Stimulated activated effector memory CD8-positive, alpha-beta T cell treated with anti-CD3 and anti-CD28 coated beads, Interleukin-12 subunit alpha, Interleukin-12 subunit beta, amount 100 ng/mL, for 72 hours (primary cell): ENCODE measurements around the gene LSM14A.
"Not testable (repeated sequence)": the region's sequence is repeated elsewhere in the genome, so short reads cannot be mapped to it uniquely, and the experiment has no call there.

Experiments
- ATAC-seq: fragments of 150-1000 bp; cut with Tn5 transposase; 2 replicates; pipeline ENCODE4 v1.10.0; 2021
- DNase-seq, 2 donors: peaks; one replicate each; pipeline ENCODE4 v3.0.0; 2021 to 2022; ENCODE audit warnings: low spot score in 2 of 2
- H3K27ac Mint-ChIP-seq: one replicate; pipeline ENCODE4 v1.8.0; 2022; ENCODE audit warnings: mild to moderate bottlenecking, mixed read lengths
- H3K36me3 Mint-ChIP-seq: one replicate; pipeline ENCODE4 v1.8.0; 2022; ENCODE audit warnings: mild to moderate bottlenecking, mixed read lengths
- H3K4me1 Mint-ChIP-seq: one replicate; pipeline ENCODE4 v1.8.0; 2022; ENCODE audit warnings: mixed read lengths
- H3K4me3 Mint-ChIP-seq: one replicate; pipeline ENCODE4 v1.8.0; 2022; ENCODE audit warnings: mild to moderate bottlenecking, mixed read lengths
- H3K9me3 Mint-ChIP-seq: one replicate; pipeline ENCODE4 v1.8.0; 2022; ENCODE audit warnings: mixed read lengths

Gene LSM14A

GRCh38 chr19:34171877-34172660 lies at the start of gene LSM14A:
LSM14A (plus strand) TSS chr19:34172504; CDS start chr19:34172643, 139 bp downstream.
- Mint-ChIP-seq H3K4me3 (peak within 1 kb of the TSS; percentile 74), H3K36me3 (peaks cover 60% of the 10 kb centered on the region), H3K9me3 (no peaks in the 10 kb centered on the region), H3K27ac (peak within 1 kb of the TSS; percentile 96), H3K4me1 (peaks cover 29% of the 10 kb centered on the region)
- peak; percentile 81 for ATAC-seq
- DNase-seq: peak; percentile 91 to 95

- no peaks in the 10 kb centered on the region for H3K4me1 Mint-ChIP-seq
- H3K27ac Mint-ChIP-seq: no peak overlapping the region
- H3K36me3 Mint-ChIP-seq: no peaks in the 10 kb centered on the region
- H3K9me3 Mint-ChIP-seq: no peaks in the 10 kb centered on the region
- H3K4me3 Mint-ChIP-seq: no peak overlapping the region
- DNase-seq (no peak), ATAC-seq (no peak)
Measured at GRCh38 chr19:34124828-34125227, 47.5 kb upstream of the LSM14A start.

GRCh38 chr19:34126966-34127365 lies 45.3 kb upstream of the LSM14A start:
- H3K4me1 Mint-ChIP-seq: no peaks in the 10 kb centered on the region
- no peak overlapping the region for H3K27ac Mint-ChIP-seq
- no peaks in the 10 kb centered on the region for H3K9me3 Mint-ChIP-seq
- ATAC-seq: no peak
- DNase-seq: no peak
- H3K4me3 Mint-ChIP-seq: no peak overlapping the region
- no peaks in the 10 kb centered on the region for H3K36me3 Mint-ChIP-seq

DNA sequence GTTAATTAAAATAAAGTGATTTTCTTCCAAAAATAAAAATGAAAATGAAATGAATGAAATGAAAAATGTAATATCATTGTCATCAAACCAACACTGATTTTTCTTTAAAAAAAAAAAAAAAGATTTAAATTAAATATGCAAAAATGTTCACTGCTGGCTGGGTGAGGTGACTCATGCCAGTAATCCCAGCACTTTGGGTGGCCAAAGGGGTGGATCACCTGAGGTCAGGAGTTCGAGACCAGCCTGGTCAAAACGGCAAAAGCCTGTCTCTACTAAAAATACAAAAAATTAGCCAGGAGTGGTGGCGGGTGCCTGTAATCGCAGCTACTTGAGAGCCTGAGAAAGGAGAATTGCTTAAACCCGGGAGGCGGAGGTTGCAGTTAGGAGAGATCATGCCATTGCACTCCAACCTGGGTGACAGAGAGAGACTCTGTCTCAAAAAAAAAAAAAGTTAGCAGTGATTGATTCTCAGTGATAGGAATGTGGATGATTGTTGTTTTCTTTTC lies 44.6 kb upstream of the LSM14A start:
- H3K9me3 Mint-ChIP-seq: no peaks in the 10 kb centered on the region
- no peaks in the 10 kb centered on the region for H3K4me1 Mint-ChIP-seq
- H3K4me3 Mint-ChIP-seq: no peak overlapping the region
- H3K27ac Mint-ChIP-seq: no peak overlapping the region
- ATAC-seq: no peak
- DNase-seq: no peak
- H3K36me3 Mint-ChIP-seq: no peaks in the 10 kb centered on the region

GRCh38 chr19:34128558-34129250 lies 43.6 kb upstream of the LSM14A start:
- Mint-ChIP-seq H3K36me3 (no peaks in the 10 kb centered on the region), H3K4me3 (no peak overlapping the region), H3K27ac (no peak overlapping the region), H3K9me3 (no peaks in the 10 kb centered on the region), H3K4me1 (no peaks in the 10 kb centered on the region)
- ATAC-seq (no peak), DNase-seq (no peak)

DNA sequence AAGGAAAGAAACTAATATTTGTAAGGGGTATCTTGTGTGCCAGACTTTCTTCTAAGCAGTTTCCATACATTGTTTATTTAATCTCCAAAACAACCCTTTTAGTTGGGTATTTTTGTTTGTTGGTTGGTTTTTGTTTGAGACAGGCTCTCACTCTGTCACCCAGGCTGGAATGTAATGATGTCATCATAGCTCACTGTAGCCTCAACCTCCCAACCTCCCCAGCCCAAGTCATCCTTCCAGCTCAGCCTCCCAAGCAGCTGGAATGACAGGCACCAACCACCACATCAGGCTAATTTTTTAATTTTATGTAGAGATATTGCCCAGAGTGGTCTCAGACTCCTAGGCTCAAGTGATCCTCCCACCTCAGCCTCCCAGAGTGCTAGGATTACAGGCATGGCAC lies 41.2 kb upstream of the LSM14A start:
- peaks cover 14% of the 10 kb centered on the region for H3K4me1 Mint-ChIP-seq
- H3K4me3 Mint-ChIP-seq: no peak overlapping the region
- peaks cover 16% of the 10 kb centered on the region for H3K36me3 Mint-ChIP-seq
- DNase-seq (no peak), ATAC-seq (no peak)
- H3K9me3 Mint-ChIP-seq: no peaks in the 10 kb centered on the region
- H3K27ac Mint-ChIP-seq: no peak overlapping the region

DNA sequence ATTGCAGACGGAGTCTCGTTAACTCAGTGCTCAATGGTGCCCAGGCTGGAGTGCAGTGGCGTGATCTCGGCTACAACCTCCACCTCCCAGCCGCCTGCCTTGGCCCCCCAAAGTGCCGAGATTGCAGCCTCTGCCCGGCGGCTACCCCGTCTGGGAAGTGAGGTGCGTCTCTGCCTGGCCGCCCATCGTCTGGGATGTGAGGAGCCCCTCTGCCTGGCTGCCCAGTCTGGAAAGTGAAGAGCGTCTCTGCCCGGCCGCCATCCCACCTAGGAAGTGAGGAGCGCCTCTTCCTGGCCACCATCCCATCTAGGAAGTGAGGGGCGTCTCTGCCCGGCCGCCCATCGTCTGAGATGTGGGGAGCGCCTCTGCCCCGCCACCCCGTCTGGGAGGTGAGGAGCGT lies 40.2 kb upstream of the LSM14A start:
- ATAC-seq, H3K27ac Mint-ChIP-seq, H3K9me3 Mint-ChIP-seq, H3K4me3 Mint-ChIP-seq, DNase-seq: not testable (repeated sequence)
- peaks cover 16% of the 10 kb centered on the region for H3K36me3 Mint-ChIP-seq
- H3K4me1 Mint-ChIP-seq: peaks cover 16% of the 10 kb centered on the region

- not testable (repeated sequence) for H3K9me3 Mint-ChIP-seq, DNase-seq, H3K4me3 Mint-ChIP-seq, H3K27ac Mint-ChIP-seq, ATAC-seq
- H3K4me1 Mint-ChIP-seq: peaks cover 16% of the 10 kb centered on the region
- peaks cover 16% of the 10 kb centered on the region for H3K36me3 Mint-ChIP-seq
Measured at GRCh38 chr19:34132706-34133105, 39.6 kb upstream of the LSM14A start.

DNA sequence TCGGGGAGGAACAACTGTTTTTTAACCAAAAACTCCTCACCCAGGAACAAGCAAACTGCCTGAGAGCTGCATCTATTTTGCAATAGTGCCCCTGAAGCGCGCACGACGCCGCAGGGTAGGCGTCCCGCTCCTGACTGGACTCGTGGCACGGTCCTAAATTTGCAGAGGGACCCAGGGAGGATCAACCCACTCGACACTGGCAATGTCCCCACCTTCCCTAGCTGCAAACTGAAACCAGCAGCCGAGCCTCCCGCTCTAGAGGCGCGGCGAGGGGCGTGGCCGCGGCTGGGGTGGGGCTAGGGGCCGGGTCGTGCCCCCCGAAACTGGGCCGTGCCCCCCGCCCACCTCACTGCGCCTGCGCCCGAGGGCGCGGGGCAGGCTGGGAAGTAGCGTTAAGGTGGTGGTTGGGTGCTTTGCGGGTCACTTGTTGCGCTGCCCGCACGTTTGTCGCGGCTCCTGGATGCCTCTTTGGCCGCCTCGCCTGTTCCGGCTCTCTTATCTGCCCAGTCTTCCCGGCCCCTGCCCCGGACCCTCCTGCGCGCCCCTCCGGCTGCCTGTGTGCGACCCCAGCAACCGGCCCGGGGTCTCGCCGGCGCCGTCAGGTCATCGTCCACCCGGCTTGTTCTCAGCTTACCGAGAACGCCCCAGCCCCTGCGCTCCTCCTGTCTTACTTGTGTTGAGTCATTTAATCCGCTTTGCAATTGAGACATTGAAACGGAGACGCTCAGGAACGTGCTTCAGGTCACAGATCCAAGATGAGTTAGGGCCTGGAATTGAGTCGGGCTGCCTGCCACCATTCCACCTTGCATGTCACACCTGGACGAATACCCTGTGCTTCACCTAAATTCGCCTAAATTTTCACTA lies 37.9 kb upstream of the LSM14A start:
- Mint-ChIP-seq H3K4me1 (peaks cover 16% of the 10 kb centered on the region), H3K36me3 (peaks cover 16% of the 10 kb centered on the region), H3K9me3 (no peaks in the 10 kb centered on the region), H3K4me3 (peak overlapping the region; percentile 85), H3K27ac (peak overlapping the region; percentile 94)
- DNase-seq (peak; percentile 90 to 96), ATAC-seq (peak; percentile 95)

DNA sequence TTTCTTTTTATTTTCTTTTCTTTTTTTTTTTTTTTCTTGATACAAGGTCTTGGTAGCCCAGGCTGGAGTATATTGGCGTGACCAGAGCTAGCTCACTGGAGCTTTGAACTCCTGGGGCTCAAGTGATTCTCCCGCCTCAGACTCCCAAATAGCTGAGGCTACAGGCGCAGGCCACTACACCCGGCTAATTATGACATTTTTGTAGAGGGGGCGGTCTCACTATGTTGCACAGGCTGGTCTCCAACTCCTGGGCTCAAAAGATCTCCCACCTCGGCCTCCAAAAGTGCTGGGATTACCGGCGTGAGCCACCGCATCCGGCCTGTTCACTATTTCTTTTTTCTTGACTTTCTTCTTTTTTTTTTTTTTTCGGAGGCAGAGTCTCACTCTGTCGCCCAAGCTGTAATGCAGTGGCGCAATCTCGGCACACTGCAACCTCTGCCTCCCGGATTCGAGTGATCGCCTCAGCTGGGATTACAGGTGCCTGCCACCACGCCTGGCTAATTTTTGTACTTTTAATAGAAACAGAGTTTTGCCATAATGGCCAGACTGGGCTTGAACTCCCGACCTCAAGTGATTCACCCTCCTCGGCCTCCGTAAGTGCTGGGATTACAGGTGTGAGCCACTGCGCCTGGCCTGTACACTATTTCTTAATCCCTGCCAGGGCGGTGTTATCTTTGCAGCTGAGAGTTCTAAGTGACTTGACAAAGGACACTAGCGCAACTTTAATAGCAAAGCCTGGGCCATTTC lies 37.1 kb upstream of the LSM14A start:
- Mint-ChIP-seq H3K4me1 (peaks cover 16% of the 10 kb centered on the region), H3K36me3 (peaks cover 16% of the 10 kb centered on the region), H3K27ac (peak overlapping the region; percentile 94), H3K9me3 (no peaks in the 10 kb centered on the region), H3K4me3 (peak overlapping the region; percentile 85)
- DNase-seq (no peak), ATAC-seq (no peak)

DNA sequence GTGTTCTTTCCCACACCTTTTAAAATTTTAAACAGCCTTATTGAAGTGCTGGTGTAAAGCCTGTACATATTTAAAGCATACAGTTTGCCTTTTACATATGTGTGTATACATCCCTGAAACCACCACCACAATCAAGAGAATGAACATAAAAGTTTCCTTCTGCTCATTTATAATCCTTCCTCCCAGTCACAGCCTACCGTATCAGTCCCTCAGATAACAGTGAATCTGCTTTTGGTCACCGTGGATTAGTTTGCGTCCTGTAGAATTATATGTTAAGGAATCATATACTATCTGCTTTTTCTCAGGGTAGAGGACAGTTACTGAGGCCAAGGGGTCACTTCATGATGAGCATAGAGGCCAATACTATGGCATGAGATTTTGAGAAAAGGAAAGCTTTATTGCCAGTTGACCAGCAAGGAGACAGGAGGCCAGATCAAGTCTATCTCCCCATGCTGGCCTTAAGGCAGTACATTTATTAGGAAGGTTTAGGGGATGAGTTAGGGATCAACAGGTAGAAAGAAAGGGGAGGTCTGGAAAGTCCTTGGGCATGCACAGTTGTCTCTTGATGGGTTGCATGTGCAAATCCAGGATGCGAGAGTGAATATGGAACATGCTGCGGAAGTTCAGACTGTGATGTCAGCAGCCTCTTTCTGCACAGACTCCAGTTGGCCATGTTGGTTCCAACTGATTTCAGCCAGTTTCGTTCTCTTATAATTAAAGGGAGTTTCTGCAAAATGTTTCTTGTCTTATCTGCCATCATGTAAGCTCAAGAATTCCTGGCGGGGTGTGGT lies 36.3 kb upstream of the LSM14A start:
- H3K36me3 Mint-ChIP-seq: peaks cover 16% of the 10 kb centered on the region
- peaks cover 16% of the 10 kb centered on the region for H3K4me1 Mint-ChIP-seq
- H3K27ac Mint-ChIP-seq: peak overlapping the region; percentile 94
- ATAC-seq (no peak), DNase-seq (no peak)
- H3K4me3 Mint-ChIP-seq: peak overlapping the region; percentile 85
- H3K9me3 Mint-ChIP-seq: no peaks in the 10 kb centered on the region

GRCh38 chr19:34141025-34141424 lies 31.3 kb upstream of the LSM14A start:
- no peak for ATAC-seq
- no peak overlapping the region for H3K27ac Mint-ChIP-seq
- no peaks in the 10 kb centered on the region for H3K9me3 Mint-ChIP-seq
- H3K4me1 Mint-ChIP-seq: peaks cover 3% of the 10 kb centered on the region
- no peak for DNase-seq
- H3K36me3 Mint-ChIP-seq: no peaks in the 10 kb centered on the region
- no peak overlapping the region for H3K4me3 Mint-ChIP-seq

- Mint-ChIP-seq H3K4me3 (no peak overlapping the region), H3K4me1 (no peaks in the 10 kb centered on the region), H3K27ac (no peak overlapping the region), H3K9me3 (no peaks in the 10 kb centered on the region), H3K36me3 (no peaks in the 10 kb centered on the region)
- DNase-seq (no peak), ATAC-seq (no peak)
Measured at GRCh38 chr19:34142440-34142839, 29.9 kb upstream of the LSM14A start.

- peak; percentile 64 for ATAC-seq
- DNase-seq: peak; percentile 35 to 70
- no peaks in the 10 kb centered on the region for H3K9me3 Mint-ChIP-seq
- H3K36me3 Mint-ChIP-seq: no peaks in the 10 kb centered on the region
- H3K4me1 Mint-ChIP-seq: no peaks in the 10 kb centered on the region
- no peak overlapping the region for H3K4me3 Mint-ChIP-seq
- no peak overlapping the region for H3K27ac Mint-ChIP-seq
Measured at GRCh38 chr19:34145741-34146202, 26.5 kb upstream of the LSM14A start.
